AG09309 (cell line): ENCODE results near the gene HIVEP1.
A peak's percentile ranks its signal among the peaks of the same experiment; 100 is the strongest.

ENCODE experiments used
- DNase-seq: peaks from one replicate; pipeline ENCODE4 v3.0.0-alpha.2; 2010; ENCODE audit warnings: low read depth
- H3K4me3 ChIP-seq: 2 replicates; pipeline ENCODE4 v1.5.1; 2011; ENCODE audit warnings: mild to moderate bottlenecking, low read depth, low read length, moderate library complexity; ENCODE audit not compliant: control insufficient read depth
- TF ChIP-seq, protein P1 (sequence below): IDR thresholded peaks from 2 replicates; pipeline ENCODE4 v1.5.1; 2011; ENCODE audit warnings: mild to moderate bottlenecking, low read depth, low read length, inconsistent platforms; ENCODE audit not compliant: insufficient read depth, control insufficient read depth; ENCODE audit errors: missing control alignments

The HIVEP1 gene

GRCh38 chr6:12163744-12164507 is 151.8 kb downstream of the HIVEP1 start:
- TF ChIP-seq, protein P1, sequence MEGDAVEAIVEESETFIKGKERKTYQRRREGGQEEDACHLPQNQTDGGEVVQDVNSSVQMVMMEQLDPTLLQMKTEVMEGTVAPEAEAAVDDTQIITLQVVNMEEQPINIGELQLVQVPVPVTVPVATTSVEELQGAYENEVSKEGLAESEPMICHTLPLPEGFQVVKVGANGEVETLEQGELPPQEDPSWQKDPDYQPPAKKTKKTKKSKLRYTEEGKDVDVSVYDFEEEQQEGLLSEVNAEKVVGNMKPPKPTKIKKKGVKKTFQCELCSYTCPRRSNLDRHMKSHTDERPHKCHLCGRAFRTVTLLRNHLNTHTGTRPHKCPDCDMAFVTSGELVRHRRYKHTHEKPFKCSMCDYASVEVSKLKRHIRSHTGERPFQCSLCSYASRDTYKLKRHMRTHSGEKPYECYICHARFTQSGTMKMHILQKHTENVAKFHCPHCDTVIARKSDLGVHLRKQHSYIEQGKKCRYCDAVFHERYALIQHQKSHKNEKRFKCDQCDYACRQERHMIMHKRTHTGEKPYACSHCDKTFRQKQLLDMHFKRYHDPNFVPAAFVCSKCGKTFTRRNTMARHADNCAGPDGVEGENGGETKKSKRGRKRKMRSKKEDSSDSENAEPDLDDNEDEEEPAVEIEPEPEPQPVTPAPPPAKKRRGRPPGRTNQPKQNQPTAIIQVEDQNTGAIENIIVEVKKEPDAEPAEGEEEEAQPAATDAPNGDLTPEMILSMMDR = no peak
- DNase-seq = no peak
- H3K4me3 ChIP-seq = no peak overlapping the region

- TF ChIP-seq, protein P1 = no peak
These were observed 152.3 kb downstream of the HIVEP1 start for GRCh38 chr6:12164508-12164770.

DNA sequence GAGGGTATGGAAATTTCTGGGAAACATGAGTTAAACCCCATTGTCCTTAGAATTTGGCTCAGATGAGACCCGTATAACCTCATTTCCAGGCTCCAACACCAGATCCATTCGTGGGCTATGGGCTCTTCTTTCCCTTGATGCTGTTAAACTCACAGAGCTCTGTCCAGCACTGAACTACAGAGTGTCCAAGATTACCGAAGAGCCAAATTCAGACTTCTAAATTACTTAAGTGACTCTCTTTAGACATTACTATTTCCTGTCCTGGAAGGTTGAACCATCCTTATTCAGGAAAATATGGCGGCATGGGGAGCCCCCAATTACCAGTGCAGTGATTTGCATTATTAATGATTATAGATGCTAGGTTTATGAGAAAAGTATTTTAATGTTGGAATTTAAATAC is 153.2 kb downstream of the HIVEP1 start:
- no peak for DNase-seq
- TF ChIP-seq, protein P1 = no peak
- H3K4me3 ChIP-seq = no peak overlapping the region

More at GRCh38 chr6:12164508-12164770, 152.3 kb downstream of the HIVEP1 start:
- no peak for DNase-seq
- no peak overlapping the region for H3K4me3 ChIP-seq

GRCh38 chr6:12165722-12166280 is 153.7 kb downstream of the HIVEP1 start:
- TF ChIP-seq, protein P1 = no peak
- no peak overlapping the region for H3K4me3 ChIP-seq
- no peak for DNase-seq

GRCh38 chr6:12169377-12169776 is 157.3 kb downstream of the HIVEP1 start:
- TF ChIP-seq, protein P1 = no peak
- H3K4me3 ChIP-seq = no peak overlapping the region
- DNase-seq = no peak

GRCh38 chr6:12170351-12171092 is 158.4 kb downstream of the HIVEP1 start:
- TF ChIP-seq, protein P1 = no peak
- peak; percentile 61 for DNase-seq
- no peak overlapping the region for H3K4me3 ChIP-seq
